ENCODE data around the gene KCNQ1. TPM values are rescaled to one million over a fixed set of nuclear protein-coding genes. Genes with fewer than 3 reads are reported as not detected.

The KCNQ1 gene
- total RNA-seq, 2 experiments from 2014 or later, result 20.4 to 26.0 TPM

Other genes with a start within 250 kb of the KCNQ1 start
- under 1 TPM; 0.13 to 0.53 TPM for gene ASCL2, start 174.4 kb upstream of the KCNQ1 start, total RNA-seq
- gene C11orf21, start 143.1 kb upstream of the KCNQ1 start, total RNA-seq, result 10 to 100 TPM; 37.1 to 43.2 TPM
- 10 to 100 TPM; 39.7 to 47.0 TPM for gene TSPAN32, start 143.0 kb upstream of the KCNQ1 start, total RNA-seq
- gene CD81, start 67.7 kb upstream of the KCNQ1 start, total RNA-seq, result 100 to 1,000 TPM; 142 to 145 TPM
- gene TSSC4, start 44.3 kb upstream of the KCNQ1 start, total RNA-seq, result 10 to 100 TPM; 45.3 to 49.4 TPM
- not detected for gene TRPM5, start 494 bp upstream of the KCNQ1 start, total RNA-seq